GM21619 (cell line): ENCODE data around the gene PALLD.

Experiments used
- ATAC-seq: cut with Tn5 transposase; IDR thresholded peaks from one replicate; pipeline ENCODE4 v1.9.1; 2021; ENCODE audit not compliant: unreplicated experiment

PALLD gene

GRCh38 chr4:168815379-168816345 lies 318.8 kb downstream of the PALLD start:
- ATAC-seq, result no peak

DNA sequence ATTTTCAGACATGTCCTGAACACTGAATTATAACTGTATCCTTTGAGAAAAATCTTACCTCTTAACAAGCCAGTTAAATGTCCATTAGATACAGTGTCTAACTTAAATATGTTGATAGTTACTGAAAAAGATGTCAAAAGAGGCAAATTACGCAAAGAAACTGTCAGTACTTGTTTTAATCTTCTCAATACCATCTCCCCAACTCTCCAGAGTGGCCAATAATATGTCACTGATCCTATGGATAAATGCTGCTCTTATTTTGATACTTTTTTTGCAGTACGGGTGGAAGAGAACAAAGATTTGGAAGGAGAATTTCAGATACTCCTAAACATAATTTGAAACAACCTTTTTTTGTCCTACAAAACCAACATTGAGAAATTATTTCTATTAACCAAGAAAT lies 320.5 kb downstream of the PALLD start:
- ATAC-seq, result no peak

DNA sequence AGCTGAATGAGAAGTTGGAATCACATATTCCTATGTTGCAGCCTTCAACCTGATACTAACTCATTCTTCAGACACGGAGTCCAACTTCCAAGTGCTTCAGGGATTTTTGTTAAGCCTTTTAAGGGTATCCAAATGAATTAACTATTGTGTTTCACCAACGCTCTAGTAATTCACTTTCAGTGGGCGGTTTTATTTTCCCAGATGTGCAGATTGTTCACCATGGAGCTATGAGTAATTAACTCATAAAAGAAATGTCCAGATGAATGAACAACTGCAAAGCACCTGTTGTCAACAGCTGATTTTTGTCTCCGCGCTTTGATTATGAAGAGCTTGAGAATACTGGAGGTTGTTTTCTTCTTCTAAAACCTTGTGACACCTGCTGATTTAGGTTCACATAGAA lies 325.6 kb downstream of the PALLD start:
- no peak for ATAC-seq

GRCh38 chr4:168825975-168826374 lies 329.1 kb downstream of the PALLD start:
- ATAC-seq, result no peak

DNA sequence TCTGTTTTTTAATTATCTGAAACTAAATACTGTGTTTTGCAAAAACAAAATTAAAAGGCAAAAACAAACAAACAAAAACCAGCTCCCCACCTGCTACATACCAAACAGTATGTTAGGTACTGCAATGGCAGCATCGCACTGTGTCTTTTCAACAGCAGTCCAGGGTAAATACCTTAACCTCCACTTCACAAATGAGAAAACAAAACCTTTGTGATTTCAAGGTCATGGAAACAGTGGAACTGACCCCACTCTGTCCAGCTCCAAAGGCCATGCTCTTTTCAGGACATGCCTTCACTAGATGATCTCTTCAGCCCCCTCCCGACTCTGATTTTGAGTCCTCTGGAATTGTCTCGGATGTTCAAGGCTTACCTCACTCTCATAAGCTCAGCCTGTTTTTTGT lies 329.8 kb downstream of the PALLD start:
- no peak for ATAC-seq

DNA sequence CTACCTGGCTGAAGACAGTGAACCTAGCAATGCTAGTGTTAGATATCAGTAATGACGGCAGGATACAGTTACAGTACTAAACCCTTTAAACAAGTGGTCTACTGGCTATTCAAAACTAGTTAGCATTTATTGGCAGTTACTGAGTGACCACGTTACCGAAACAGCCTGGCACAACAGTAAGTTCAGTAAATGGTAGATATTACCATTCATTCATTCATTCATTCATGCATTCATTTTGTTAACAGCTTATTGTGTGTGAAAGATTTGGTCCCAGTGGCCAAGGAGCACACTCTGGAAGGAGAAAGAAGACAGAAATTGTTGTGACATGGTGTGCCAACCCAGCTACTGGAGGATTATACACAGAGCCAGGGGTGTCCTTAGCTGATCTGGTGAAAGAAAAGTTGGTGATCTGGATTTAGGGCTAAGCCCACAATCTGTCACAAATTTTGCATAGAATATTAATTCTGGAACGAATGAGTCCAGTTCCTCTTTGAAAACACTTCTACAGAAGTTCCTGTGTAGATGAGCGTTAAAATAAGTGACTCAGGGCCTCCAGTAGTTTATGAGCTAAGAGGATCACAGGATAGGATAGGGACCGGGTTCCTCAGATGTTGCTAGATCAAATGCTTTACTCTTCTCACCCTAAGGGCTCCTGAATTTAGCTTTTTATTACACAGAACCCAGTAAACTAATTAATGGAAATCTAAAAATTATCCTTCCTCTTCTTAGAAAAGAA lies 334.1 kb downstream of the PALLD start:
- ATAC-seq, result no peak

DNA sequence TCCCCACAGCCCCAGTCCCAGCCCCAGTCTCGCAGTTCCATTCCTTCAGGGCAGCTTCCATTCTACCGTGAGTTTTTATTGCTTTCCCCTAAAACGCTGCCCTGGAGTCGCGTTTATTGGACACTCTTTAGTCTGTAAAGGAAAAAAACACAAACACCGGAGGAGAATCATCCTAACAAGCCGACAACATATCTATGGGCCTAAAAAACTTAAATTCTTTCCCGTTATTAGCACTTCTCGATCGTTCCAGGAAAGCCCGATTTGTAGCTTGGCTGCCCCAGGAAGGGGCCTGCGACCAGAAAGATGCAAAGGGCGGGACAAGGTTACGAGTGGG lies 334.7 kb downstream of the PALLD start:
- no peak for ATAC-seq

- ATAC-seq, result peak; percentile 91
These were observed 335.3 kb downstream of the PALLD start for GRCh38 chr4:168831919-168832762.

DNA sequence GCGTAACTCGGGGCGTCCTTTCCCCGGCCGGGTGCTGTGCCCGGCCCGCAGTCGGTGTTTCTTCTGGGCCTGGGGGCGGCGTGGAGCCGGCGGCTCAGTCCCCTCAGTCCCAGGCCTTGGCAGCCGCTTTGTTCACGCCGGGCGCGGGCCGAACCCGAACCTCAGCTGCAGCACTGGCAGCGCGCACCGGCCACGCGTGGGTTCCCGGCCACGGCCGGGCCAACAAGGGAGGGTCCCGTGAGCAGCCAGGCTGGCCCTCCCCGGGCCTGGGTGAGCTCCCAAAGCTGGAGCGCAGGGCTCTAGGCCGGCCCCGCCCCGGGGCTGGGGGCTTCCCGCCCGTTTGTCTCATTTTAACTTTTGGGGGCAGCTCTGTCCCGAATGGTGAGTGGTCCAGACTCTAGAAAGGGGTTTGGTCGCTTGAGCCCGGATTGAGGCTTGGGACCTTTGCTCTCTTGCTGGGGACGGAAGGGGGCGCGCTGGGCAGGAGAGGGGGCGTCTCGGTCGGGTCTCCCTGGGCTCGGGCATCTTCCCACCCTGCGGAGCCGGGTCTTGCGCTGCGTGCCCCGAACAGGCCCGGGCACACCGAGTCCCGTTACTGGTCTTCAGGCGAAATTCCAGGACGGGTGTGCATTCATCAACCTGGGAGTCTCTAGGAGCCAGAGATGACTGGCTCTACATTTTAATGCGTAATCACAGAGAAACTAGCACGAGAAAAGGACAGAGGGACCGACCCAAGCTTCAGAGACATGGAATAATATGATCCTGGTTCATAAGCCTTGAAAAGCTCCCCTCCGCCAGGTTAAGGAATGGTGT lies 336.1 kb downstream of the PALLD start:
- ATAC-seq, result peak; percentile 2

GRCh38 chr4:168833881-168834280 lies 337.0 kb downstream of the PALLD start:
- ATAC-seq, result no peak

GRCh38 chr4:168835880-168836454 lies 339.1 kb downstream of the PALLD start:
- no peak for ATAC-seq

DNA sequence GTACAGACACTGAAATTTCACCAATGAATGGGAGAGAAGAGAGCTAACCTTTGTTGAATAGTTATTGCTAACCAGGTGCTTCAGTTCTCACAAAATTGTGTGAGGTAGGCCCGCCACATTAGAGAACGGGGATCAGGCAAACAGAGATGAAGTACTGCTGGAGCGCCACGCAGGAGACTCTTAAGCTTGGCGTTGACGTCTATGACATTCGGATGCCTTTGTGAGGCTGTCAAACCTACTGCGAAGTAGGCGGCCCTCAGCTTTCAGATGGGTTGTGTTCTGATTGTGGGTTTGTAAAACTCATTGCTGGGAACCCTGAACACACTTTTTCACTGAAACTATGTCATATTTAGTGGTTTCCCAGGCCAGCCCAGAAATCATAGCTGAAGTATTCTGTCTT lies 339.6 kb downstream of the PALLD start:
- no peak for ATAC-seq

DNA sequence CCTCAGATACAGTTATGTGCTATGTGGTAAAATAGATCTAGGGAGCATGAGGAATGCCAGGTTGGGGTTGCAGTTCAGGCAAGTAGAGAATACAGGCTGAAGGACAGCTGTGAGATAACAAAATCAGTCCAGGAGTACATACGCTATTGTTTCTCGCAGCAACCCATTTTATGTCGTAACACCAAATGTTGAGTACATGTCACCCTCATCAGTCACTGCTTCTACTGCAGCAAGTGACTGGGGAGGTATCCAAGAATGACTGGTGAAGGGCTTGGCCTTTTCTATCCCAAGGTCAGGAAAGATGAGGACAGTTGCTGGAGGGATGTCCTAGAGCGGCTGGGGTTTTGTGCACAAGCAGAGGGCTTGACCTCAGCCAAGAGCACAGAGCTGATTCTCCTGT lies 341.1 kb downstream of the PALLD start:
- no peak for ATAC-seq

- no peak for ATAC-seq
These were observed 343.0 kb downstream of the PALLD start for GRCh38 chr4:168839758-168840391.

DNA sequence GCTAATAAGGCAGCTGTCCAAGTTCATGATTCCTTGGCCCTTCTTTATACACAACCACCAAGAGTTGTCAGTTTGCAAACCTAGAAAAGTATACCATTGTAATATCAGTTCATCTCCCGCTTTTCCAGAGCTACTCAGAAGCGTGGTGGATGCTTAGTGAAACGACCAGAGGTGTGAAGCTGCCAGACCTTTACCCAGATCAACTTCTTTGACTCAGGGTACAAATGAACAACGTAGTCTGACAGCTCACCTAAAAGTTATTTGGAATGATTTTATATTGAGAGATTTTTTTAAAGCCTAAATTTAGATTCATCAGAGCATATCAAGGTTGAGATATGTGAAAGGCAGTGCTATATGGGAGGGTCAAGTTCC lies 343.5 kb downstream of the PALLD start:
- no peak for ATAC-seq

DNA sequence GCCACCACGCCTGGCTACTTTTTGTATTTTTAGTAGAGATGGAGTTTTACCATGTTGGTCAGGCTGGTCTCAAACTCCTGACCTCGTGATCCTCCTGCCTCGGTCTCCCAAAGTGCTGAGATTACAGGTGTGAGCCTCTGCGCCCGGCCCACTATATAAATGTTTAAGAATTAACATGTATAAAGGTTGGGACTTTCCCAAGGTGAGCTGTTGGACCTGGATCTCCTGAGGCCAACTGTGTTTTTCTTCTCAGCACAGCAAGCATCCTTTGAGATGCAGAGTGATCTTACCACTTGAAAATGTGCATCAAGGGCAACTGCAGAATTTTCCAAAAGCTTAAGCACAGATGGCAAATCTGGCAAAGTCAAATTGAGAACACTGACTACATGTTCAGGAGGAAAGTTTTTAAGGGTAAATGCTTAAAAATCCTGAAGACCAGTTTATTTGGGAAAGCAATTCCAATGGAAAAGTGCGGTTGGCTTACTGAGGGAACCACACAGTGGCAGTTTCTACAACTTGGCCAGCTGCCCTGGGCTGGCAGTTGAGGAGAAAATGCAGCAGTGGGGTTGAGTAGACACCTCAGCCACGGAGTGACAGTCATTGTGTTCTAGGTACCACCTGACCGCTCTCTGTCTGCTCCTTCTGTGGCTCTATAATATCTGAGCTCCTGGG lies 344.3 kb downstream of the PALLD start:
- ATAC-seq, result no peak

DNA sequence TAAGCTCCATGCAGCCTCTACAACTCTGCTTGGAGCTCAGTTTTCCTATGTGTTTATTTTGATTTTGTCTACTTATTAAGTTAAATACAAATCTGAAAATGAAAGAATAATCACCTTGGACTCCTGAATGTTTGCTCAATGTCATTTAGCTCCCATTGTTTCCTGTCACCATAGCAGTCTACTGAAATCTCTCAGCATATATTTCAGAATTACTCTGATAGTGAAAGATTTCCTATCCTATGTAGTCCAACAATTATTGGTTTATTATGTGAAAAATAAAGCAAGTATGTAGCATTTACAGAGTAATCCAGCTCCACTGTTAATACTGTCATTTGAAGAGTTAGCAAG lies 344.8 kb downstream of the PALLD start:
- ATAC-seq, result no peak

DNA sequence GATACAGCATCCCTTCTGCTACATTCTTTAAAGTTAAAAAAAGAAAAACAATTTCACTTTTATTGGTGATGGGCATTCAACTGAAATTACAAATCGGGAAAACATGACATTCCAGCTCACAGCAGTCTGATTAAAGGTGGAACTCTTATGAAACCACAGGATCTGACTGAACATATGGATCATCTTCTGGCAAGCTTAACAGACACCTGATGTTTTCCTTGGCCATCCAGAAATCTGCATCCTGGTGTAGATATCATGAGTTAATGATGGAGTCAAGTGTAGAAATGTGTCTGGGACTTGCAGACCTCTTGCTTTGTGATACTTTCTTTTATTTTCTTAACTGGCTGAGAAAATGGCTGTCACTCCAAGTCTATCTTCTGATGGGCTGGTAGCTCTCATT lies 345.3 kb downstream of the PALLD start:
- ATAC-seq, result no peak

DNA sequence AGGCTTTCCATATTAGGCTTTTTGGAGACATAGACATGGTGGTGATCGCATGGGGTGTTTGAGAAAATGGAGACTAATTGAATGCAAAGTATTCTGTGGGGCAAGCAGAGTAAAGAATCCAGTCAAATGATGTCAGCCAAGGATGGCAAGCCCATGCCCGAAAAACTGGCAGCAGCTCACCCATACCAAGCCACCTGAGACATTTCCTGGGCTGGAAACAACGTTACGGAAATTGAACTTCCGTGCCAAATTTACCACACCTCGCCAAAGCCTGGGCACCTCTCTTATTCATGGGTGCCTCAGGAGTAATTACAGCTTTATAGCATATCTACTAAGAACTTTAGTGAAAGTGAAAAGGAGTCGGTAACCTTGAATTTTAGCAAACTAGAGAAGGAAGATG lies 346.8 kb downstream of the PALLD start:
- no peak for ATAC-seq
